GM12878 (cell line): Measurements from ENCODE around the gene RTEL1. TPM values are rescaled to one million over a fixed set of nuclear protein-coding genes. Genes with fewer than 3 reads are reported as not detected.

Source experiments
- ATAC-seq: fragments of 200-7000 bp; cut with Tn5 transposase; 3 replicates; pipeline ENCODE4 v1.9.1; 2020; ENCODE audit warnings: mild to moderate bottlenecking, moderate library complexity
- BruUV-seq: library from RNA; stranded (reverse); fragments of 400-500 nt; replicated peaks from 2 replicates; lab custom pipeline; 2021; lab: Mats Ljungman, UMichigan
- CTCF ChIA-PET: fragments of 300-600 bp; sonication (Branson Sonifier 250); formaldehyde crosslinking; extraction: SDS; loops from one replicate; lab custom pipeline; 2021; ENCODE audit warnings: inconsistent platforms; lab: Yijun Ruan, JAX
- POLR2A ChIA-PET: fragments of 350-600 bp; formaldehyde crosslinking; extraction: SDS; loops from one replicate; lab custom pipeline; 2021; ENCODE audit warnings: inconsistent platforms; lab: Charles Lee
- RAD21 ChIA-PET: fragments of 300-600 bp; sonication (Branson Sonifier 250); formaldehyde crosslinking; loops from one replicate; lab custom pipeline; 2023; ENCODE audit warnings: antibody characterized with exemption; ENCODE audit not compliant: unreplicated experiment; lab: Charles Lee
- SMC1A ChIA-PET: fragments of 300-600 bp; sonication (Branson Sonifier 250); formaldehyde crosslinking; loops from one replicate; lab custom pipeline; 2023; ENCODE audit not compliant: unreplicated experiment, uncharacterized antibody; lab: Charles Lee
- DNase-seq: peaks from one replicate; pipeline ENCODE4 v3.0.0-alpha.2; 2011; ENCODE audit warnings: low read depth, low spot score
- FAIRE-seq: peaks from 3 replicates; lab custom pipeline; 2011; peaks lifted over from hg19 to GRCh38; lab: Jason Lieb, UNC
- H2AFZ ChIP-seq: 2 replicates; pipeline ENCODE4 v1.6.0; 2011; ENCODE audit warnings: low read depth, low read length, control low read depth; ENCODE audit not compliant: control insufficient read depth
- H3K27ac ChIP-seq: 2 replicates; pipeline ENCODE4 v1.5.1; 2011; ENCODE audit warnings: control low read depth; ENCODE audit not compliant: control insufficient read depth, insufficient read depth
- H3K27me3 ChIP-seq, 2 experiments: replicated peaks in 1 of 2; 2 replicates each; pipeline versions ENCODE4 v1.6.0 to v1.6.1; 2011; ENCODE audit warnings: low read length in 1 of 2; ENCODE audit not compliant: control insufficient read depth in 2 of 2, insufficient read depth in 2 of 2
- H3K36me3 ChIP-seq, 2 experiments: 2 replicates each; pipeline ENCODE4 v1.5.1; 2011; ENCODE audit warnings: low read length in 1 of 2; ENCODE audit not compliant: control insufficient read depth in 2 of 2, insufficient read depth in 2 of 2
- H3K4me1 ChIP-seq: 2 replicates; pipeline ENCODE4 v1.6.1; 2011; ENCODE audit warnings: mild to moderate bottlenecking, low read length, moderate library complexity, mixed read lengths; ENCODE audit not compliant: control insufficient read depth, insufficient read depth
- H3K4me2 ChIP-seq: 2 replicates; pipeline ENCODE4 v1.6.0; 2011; ENCODE audit warnings: control low read depth; ENCODE audit not compliant: control insufficient read depth, insufficient read depth
- H3K4me3 ChIP-seq: fragments of 200-600 bp; sonication (generic); 2 replicates; pipeline ENCODE4 v1.5.1; 2016
- H3K79me2 ChIP-seq: 2 replicates; pipeline ENCODE4 v1.6.0; 2011; ENCODE audit warnings: low read length; ENCODE audit not compliant: control insufficient read depth, insufficient read depth
- H3K9ac ChIP-seq: 2 replicates; pipeline ENCODE4 v1.8.0; 2011; ENCODE audit warnings: low read length, control low read depth, mixed read lengths; ENCODE audit not compliant: control insufficient read depth, insufficient read depth
- H3K9me3 ChIP-seq: replicated peaks from 3 replicates; pipeline ENCODE4 v1.5.1; 2011; ENCODE audit warnings: mild to moderate bottlenecking, low read length; ENCODE audit not compliant: control insufficient read depth, insufficient read depth
- H4K20me1 ChIP-seq: 2 replicates; pipeline ENCODE4 v1.6.0; 2011; ENCODE audit not compliant: control insufficient read depth, insufficient read depth
- ATF7 ChIP-seq: fragments of 450-650 bp; IDR thresholded peaks from 2 replicates; pipeline ENCODE4 v1.6.1; 2016; ENCODE audit warnings: low read depth, mild to moderate bottlenecking
- IRF5 ChIP-seq: fragments of 450-650 bp; IDR thresholded peaks from 2 replicates; pipeline ENCODE4 v1.6.1; 2017; ENCODE audit warnings: borderline replicate concordance
- MTA2 ChIP-seq: fragments of 450-650 bp; IDR thresholded peaks from 2 replicates; pipeline ENCODE4 v1.6.1; 2016; ENCODE audit warnings: low read depth, mild to moderate bottlenecking, moderate library complexity
- MTA3 ChIP-seq: IDR thresholded peaks from 2 replicates; pipeline ENCODE4 v1.6.1; 2012; ENCODE audit warnings: low read length, inconsistent platforms, borderline replicate concordance
- MXI1 ChIP-seq: fragments of 150-350 bp; IDR thresholded peaks from 2 replicates; pipeline ENCODE4 v1.6.1; 2011; ENCODE audit warnings: low read depth, mild to moderate bottlenecking, inconsistent platforms, low read length, improper control_type of control experiment
- NBN ChIP-seq: fragments of 450-650 bp; IDR thresholded peaks from 2 replicates; pipeline ENCODE4 v1.6.1; 2016
- NFIC ChIP-seq: IDR thresholded peaks from 2 replicates; pipeline ENCODE4 v1.6.1; 2012; ENCODE audit warnings: low read depth, mild to moderate bottlenecking, inconsistent platforms, low read length, moderate library complexity
- POLR2A ChIP-seq: IDR thresholded peaks from 2 replicates; pipeline ENCODE4 v1.6.1; 2011; ENCODE audit warnings: low read depth, mild to moderate bottlenecking, low read length
- RAD51 ChIP-seq: fragments of 450-650 bp; IDR thresholded peaks from 2 replicates; pipeline ENCODE4 v1.6.1; 2016; ENCODE audit warnings: moderate library complexity, mild to moderate bottlenecking, inconsistent platforms
- ZBED1 ChIP-seq: IDR thresholded peaks from 2 replicates; pipeline ENCODE4 v1.6.1; 2016; ENCODE audit warnings: borderline replicate concordance
- WGBS: methylation state at CpG from one replicate; pipeline ENCODE4 v1.1.6; 2016; ENCODE audit warnings: low lambda C conversion rate; ENCODE audit not compliant: insufficient replicate concordance, insufficient coverage; ENCODE audit errors: missing lambda C conversion rate; 5-methylcytosine and 5-hydroxymethylcytosine counted together
- in situ Hi-C: fragments of 300-500 bp; cut with MboI; formaldehyde crosslinking; loops from 9 replicates; pipeline ENCODE4 v1.14.3; 2018; ENCODE audit warnings: mixed read lengths
- intact Hi-C: fragments of 100-400 bp; cut with micrococcal nuclease; formaldehyde crosslinking; loops from one replicate; pipeline ENCODE4 v1.14.2; 2022; ENCODE audit not compliant: unreplicated experiment
- polyA plus RNA-seq, 11 experiments: library from polyadenylated mRNA; depleted of rRNA in 4 of 11; unstranded in 6 of 11; stranded (reverse) in 5 of 11; fragments of >200 nt; fragmentation: Nextera tagmentation in 4 of 11; fragmentation: Illumina TruSeq in 1 of 11; extraction: Ambion mirVana in 4 of 11; extraction: Trizol in 1 of 11; gene quantifications; 1 replicate in 1 of 11; 2 replicates in 10 of 11; pipeline versions ENCODE4 v1.2.1 to v1.2.3, GENCODE V29; 2011 to 2016; ENCODE audit warnings: inconsistent platforms in 2 of 11, missing spikeins in 2 of 11, low read depth in 1 of 11
- total RNA-seq, 4 experiments: library from RNA; depleted of rRNA in 3 of 4; stranded (reverse); fragments of >200 nt in 3 of 4; fragmentation: Illumina TruSeq in 1 of 4; extraction: Trizol in 1 of 4; gene quantifications; 2 replicates each; pipeline versions ENCODE4 v1.2.1 to v1.2.3, GENCODE V29; 2013 to 2021
- TF ChIP-seq, protein P1 (sequence below): fragments of 450-650 bp; IDR thresholded peaks from 2 replicates; pipeline ENCODE4 v1.6.1; 2017; ENCODE audit warnings: mild to moderate bottlenecking, moderate library complexity
- TF ChIP-seq, protein P2 (sequence below): fragments of 450-650 bp; IDR thresholded peaks from 2 replicates; pipeline ENCODE4 v1.6.1; 2017; ENCODE audit warnings: mild to moderate bottlenecking, low read depth, inconsistent platforms; ENCODE audit not compliant: poor library complexity, severe bottlenecking
- TF ChIP-seq, protein P3 (sequence below): fragments of 450-650 bp; IDR thresholded peaks from 2 replicates; pipeline ENCODE4 v1.6.1; 2016; ENCODE audit warnings: mild to moderate bottlenecking

RTEL1 gene
- total and polyA plus RNA-seq, 10 of the 15 experiments (the other 5 are each of a cell fraction or from before 2014, with no cell fraction given) = 0.40 to 37.2 (median 15.6) TPM; not detected in 1

GRCh38 chr20:63695424-63696305 is 37.6 kb downstream of the RTEL1 start:
- no peak for TF ChIP-seq ATF7
- peak; percentile 73; the same call in 1 of the 2 replicates for TF ChIP-seq MTA3
- no peak for TF ChIP-seq NFIC
- no peak for TF ChIP-seq IRF5
- no peak for TF ChIP-seq MXI1
- TF ChIP-seq POLR2A = peak; percentile 68
- TF ChIP-seq, protein P1, sequence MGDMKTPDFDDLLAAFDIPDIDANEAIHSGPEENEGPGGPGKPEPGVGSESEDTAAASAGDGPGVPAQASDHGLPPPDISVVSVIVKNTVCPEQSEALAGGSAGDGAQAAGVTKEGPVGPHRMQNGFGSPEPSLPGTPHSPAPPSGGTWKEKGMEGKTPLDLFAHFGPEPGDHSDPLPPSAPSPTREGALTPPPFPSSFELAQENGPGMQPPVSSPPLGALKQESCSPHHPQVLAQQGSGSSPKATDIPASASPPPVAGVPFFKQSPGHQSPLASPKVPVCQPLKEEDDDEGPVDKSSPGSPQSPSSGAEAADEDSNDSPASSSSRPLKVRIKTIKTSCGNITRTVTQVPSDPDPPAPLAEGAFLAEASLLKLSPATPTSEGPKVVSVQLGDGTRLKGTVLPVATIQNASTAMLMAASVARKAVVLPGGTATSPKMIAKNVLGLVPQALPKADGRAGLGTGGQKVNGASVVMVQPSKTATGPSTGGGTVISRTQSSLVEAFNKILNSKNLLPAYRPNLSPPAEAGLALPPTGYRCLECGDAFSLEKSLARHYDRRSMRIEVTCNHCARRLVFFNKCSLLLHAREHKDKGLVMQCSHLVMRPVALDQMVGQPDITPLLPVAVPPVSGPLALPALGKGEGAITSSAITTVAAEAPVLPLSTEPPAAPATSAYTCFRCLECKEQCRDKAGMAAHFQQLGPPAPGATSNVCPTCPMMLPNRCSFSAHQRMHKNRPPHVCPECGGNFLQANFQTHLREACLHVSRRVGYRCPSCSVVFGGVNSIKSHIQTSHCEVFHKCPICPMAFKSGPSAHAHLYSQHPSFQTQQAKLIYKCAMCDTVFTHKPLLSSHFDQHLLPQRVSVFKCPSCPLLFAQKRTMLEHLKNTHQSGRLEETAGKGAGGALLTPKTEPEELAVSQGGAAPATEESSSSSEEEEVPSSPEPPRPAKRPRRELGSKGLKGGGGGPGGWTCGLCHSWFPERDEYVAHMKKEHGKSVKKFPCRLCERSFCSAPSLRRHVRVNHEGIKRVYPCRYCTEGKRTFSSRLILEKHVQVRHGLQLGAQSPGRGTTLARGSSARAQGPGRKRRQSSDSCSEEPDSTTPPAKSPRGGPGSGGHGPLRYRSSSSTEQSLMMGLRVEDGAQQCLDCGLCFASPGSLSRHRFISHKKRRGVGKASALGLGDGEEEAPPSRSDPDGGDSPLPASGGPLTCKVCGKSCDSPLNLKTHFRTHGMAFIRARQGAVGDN = no peak
- no peak for TF ChIP-seq RAD51
- no peak for TF ChIP-seq NBN
- TF ChIP-seq, protein P2, sequence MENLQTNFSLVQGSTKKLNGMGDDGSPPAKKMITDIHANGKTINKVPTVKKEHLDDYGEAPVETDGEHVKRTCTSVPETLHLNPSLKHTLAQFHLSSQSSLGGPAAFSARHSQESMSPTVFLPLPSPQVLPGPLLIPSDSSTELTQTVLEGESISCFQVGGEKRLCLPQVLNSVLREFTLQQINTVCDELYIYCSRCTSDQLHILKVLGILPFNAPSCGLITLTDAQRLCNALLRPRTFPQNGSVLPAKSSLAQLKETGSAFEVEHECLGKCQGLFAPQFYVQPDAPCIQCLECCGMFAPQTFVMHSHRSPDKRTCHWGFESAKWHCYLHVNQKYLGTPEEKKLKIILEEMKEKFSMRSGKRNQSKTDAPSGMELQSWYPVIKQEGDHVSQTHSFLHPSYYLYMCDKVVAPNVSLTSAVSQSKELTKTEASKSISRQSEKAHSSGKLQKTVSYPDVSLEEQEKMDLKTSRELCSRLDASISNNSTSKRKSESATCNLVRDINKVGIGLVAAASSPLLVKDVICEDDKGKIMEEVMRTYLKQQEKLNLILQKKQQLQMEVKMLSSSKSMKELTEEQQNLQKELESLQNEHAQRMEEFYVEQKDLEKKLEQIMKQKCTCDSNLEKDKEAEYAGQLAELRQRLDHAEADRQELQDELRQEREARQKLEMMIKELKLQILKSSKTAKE = no peak
- 0 out of 2 replicates have a peak, but pooled peaks have one; percentile 18 for TF ChIP-seq ZBED1
- TF ChIP-seq, protein P3, sequence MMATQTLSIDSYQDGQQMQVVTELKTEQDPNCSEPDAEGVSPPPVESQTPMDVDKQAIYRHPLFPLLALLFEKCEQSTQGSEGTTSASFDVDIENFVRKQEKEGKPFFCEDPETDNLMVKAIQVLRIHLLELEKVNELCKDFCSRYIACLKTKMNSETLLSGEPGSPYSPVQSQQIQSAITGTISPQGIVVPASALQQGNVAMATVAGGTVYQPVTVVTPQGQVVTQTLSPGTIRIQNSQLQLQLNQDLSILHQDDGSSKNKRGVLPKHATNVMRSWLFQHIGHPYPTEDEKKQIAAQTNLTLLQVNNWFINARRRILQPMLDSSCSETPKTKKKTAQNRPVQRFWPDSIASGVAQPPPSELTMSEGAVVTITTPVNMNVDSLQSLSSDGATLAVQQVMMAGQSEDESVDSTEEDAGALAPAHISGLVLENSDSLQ = 0 out of 2 replicates have a peak, but pooled peaks have one; percentile 7
- TF ChIP-seq MTA2 = no peak
- TF ChIP-seq, all 136 proteins: peak for 4
- 84% methylated on average over 22 of the region's 25 CpGs for WGBS
- BruUV-seq = no TSS peak
- H3K4me3 ChIP-seq = no peak overlapping the region
- no peak for DNase-seq
- H3K27me3 ChIP-seq = no peaks in the 10 kb centered on the region
- H2AFZ ChIP-seq = no peak overlapping the region
- no peak for FAIRE-seq
- H3K4me2 ChIP-seq = no peak overlapping the region
- H3K9me3 ChIP-seq = no peaks in the 10 kb centered on the region
- no peak overlapping the region for H3K9ac ChIP-seq
- no peak for ATAC-seq
- intact Hi-C loops = no loop called here
- no peaks in the 10 kb centered on the region for H4K20me1 ChIP-seq
- no peaks in the 10 kb centered on the region for H3K79me2 ChIP-seq
- ChIA-PET CTCF (no interaction called here), RAD21 (no interaction called here), SMC1A (no interaction called here), POLR2A (no interaction called here)
- in situ Hi-C loops = no loop called here
- H3K36me3 ChIP-seq = no peaks in the 10 kb centered on the region
- peaks cover 16% of the 10 kb centered on the region for H3K4me1 ChIP-seq
- H3K27ac ChIP-seq = no peak overlapping the region
